ENCODE measurements around the gene PPP4R1. TPM values are rescaled to one million over a fixed set of nuclear protein-coding genes. Genes with fewer than 3 reads are reported as not detected.

Gene PPP4R1
- total RNA-seq, 2 experiments from 2014 or later: 35.7 to 40.2 TPM

- no peaks in the 10 kb centered on the region for H3K4me1 Mint-ChIP-seq (ENCODE audit: low read depth)
These were observed 83.9 kb downstream of the PPP4R1 start for GRCh38 chr18:9530226-9531009.

GRCh38 chr18:9526458-9526857, 87.9 kb downstream of the PPP4R1 start:
- H3K36me3 ChIP-seq (ENCODE audit: insufficient read depth, low read length): peaks cover 53% of the 10 kb centered on the region
- Mint-ChIP-seq H3K4me3 (no peak overlapping the region), H3K36me3 (ENCODE audit: low read depth) (peaks cover 92% of the 10 kb centered on the region)

More at GRCh38 chr18:9530226-9531009, 83.9 kb downstream of the PPP4R1 start:
- Mint-ChIP-seq H3K27me3 (no peaks in the 10 kb centered on the region), H3K9me3 (no peaks in the 10 kb centered on the region), H3K4me3 (no peak overlapping the region), H3K36me3 (ENCODE audit: low read depth) (peaks cover 93% of the 10 kb centered on the region), H3K27ac (no peak overlapping the region)
- no peaks in the 10 kb centered on the region for H3K4me1 ChIP-seq (ENCODE audit: insufficient read depth, low read length)
- no peaks in the 10 kb centered on the region for H3K9me3 ChIP-seq (ENCODE audit: control insufficient read depth in 1 of 2, insufficient read depth in 1 of 2, low read length in 2 of 2)
- CTCF ChIA-PET: no interaction called here
- no peak for TF ChIP-seq CTCF (IDR thresholded peaks at IDR 0.05)
- intact Hi-C loops (cut with DNase I, micrococcal nuclease): no loop called here
- ATAC-seq (ENCODE audit: poor library complexity) (no peak), DNase-seq (no peak)
- H3K27me3 ChIP-seq (ENCODE audit: control insufficient read depth in 1 of 2, insufficient read depth in 2 of 2, low read length in 2 of 2): no peaks in the 10 kb centered on the region
- H3K36me3 ChIP-seq (ENCODE audit: insufficient read depth, low read length): peaks cover 70% of the 10 kb centered on the region
- POLR2A ChIA-PET: no interaction called here
- H3K27ac ChIP-seq (ENCODE audit: low read depth in 1 of 2, low read length in 2 of 2): no peak overlapping the region
- no peak overlapping the region for H3K4me3 ChIP-seq (ENCODE audit: low read length)

GRCh38 chr18:9522952-9523351, 91.4 kb downstream of the PPP4R1 start:
- no peaks in the 10 kb centered on the region for H3K27me3 ChIP-seq (ENCODE audit: control insufficient read depth in 1 of 2, insufficient read depth in 2 of 2, low read length in 2 of 2)
- ChIA-PET POLR2A (no interaction called here), CTCF (no interaction called here)
- intact Hi-C loops (cut with DNase I, micrococcal nuclease): no loop called here
- H3K4me1 ChIP-seq (ENCODE audit: insufficient read depth, low read length): no peaks in the 10 kb centered on the region
- no peaks in the 10 kb centered on the region for H3K9me3 ChIP-seq (ENCODE audit: control insufficient read depth in 1 of 2, insufficient read depth in 1 of 2, low read length in 2 of 2)
- no peaks in the 10 kb centered on the region for H3K27me3 Mint-ChIP-seq
- H3K27ac ChIP-seq (ENCODE audit: low read depth in 1 of 2, low read length in 2 of 2): no peak overlapping the region
- TF ChIP-seq CTCF (IDR thresholded peaks at IDR 0.05): no peak
- no peak for ATAC-seq (ENCODE audit: poor library complexity)
- no peak overlapping the region for H3K4me3 ChIP-seq (ENCODE audit: low read length)
- H3K36me3 ChIP-seq (ENCODE audit: insufficient read depth, low read length): peaks cover 40% of the 10 kb centered on the region
- H3K4me3 Mint-ChIP-seq: no peak overlapping the region
- no peak for DNase-seq
- no peak overlapping the region for H3K27ac Mint-ChIP-seq
- H3K36me3 Mint-ChIP-seq (ENCODE audit: low read depth): peaks cover 67% of the 10 kb centered on the region
- H3K9me3 Mint-ChIP-seq: no peaks in the 10 kb centered on the region
- peaks cover 13% of the 10 kb centered on the region for H3K4me1 Mint-ChIP-seq (ENCODE audit: low read depth)

More at GRCh38 chr18:9526458-9526857, 87.9 kb downstream of the PPP4R1 start:
- POLR2A ChIA-PET: no interaction called here
- H3K4me1 ChIP-seq (ENCODE audit: insufficient read depth, low read length): no peaks in the 10 kb centered on the region
- no peak overlapping the region for H3K27ac ChIP-seq (ENCODE audit: low read depth in 1 of 2, low read length in 2 of 2)
- DNase-seq (no peak), ATAC-seq (ENCODE audit: poor library complexity) (no peak)
- no peaks in the 10 kb centered on the region for H3K9me3 Mint-ChIP-seq
- CTCF ChIA-PET: no interaction called here
- no peaks in the 10 kb centered on the region for H3K27me3 ChIP-seq (ENCODE audit: control insufficient read depth in 1 of 2, insufficient read depth in 2 of 2, low read length in 2 of 2)
- intact Hi-C loops (cut with DNase I, micrococcal nuclease): no loop called here
- no peak overlapping the region for H3K4me3 ChIP-seq (ENCODE audit: low read length)
- H3K9me3 ChIP-seq (ENCODE audit: control insufficient read depth in 1 of 2, insufficient read depth in 1 of 2, low read length in 2 of 2): no peaks in the 10 kb centered on the region
- no peak for TF ChIP-seq CTCF (IDR thresholded peaks at IDR 0.05)
- no peaks in the 10 kb centered on the region for H3K27me3 Mint-ChIP-seq
- H3K27ac Mint-ChIP-seq: no peak overlapping the region
- H3K4me1 Mint-ChIP-seq (ENCODE audit: low read depth): peaks cover 7% of the 10 kb centered on the region
